ENCODE measurements around the gene KHK.
A peak's percentile ranks its signal among the peaks of the same experiment; 100 is the strongest.

KHK gene

DNA sequence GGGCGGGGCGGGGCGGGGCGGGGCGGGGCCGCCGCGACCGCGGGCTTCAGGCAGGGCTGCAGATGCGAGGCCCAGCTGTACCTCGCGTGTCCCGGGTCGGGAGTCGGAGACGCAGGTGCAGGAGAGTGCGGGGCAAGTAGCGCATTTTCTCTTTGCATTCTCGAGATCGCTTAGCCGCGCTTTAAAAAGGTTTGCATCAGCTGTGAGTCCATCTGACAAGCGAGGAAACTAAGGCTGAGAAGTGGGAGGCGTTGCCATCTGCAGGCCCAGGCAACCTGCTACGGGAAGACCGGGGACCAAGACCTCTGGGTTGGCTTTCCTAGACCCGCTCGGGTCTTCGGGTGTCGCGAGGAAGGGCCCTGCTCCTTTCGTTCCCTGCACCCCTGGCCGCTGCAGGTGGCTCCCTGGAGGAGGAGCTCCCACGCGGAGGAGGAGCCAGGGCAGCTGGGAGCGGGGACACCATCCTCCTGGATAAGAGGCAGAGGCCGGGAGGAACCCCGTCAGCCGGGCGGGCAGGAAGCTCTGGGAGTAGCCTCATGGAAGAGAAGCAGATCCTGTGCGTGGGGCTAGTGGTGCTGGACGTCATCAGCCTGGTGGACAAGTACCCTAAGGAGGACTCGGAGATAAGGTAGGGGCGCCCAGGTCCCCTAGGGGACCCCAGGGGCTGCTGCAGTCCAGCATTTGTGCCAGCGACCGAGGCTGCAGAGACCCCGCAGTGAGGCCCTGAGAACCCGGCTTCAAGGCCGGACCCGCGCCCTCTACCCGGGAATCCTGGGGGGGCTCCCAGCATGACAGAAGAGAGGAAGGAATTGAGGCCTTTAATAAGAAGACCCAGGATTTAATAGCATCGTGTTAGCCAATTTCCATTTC lies at the start of gene KHK:
TSS of gene KHK (plus strand) at position 49 of the 870 bp plus-strand sequence. CDS start at position 537, 488 bp downstream.
- DNase-seq (ENCODE audit: low spot score): peak; percentile 27

DNA sequence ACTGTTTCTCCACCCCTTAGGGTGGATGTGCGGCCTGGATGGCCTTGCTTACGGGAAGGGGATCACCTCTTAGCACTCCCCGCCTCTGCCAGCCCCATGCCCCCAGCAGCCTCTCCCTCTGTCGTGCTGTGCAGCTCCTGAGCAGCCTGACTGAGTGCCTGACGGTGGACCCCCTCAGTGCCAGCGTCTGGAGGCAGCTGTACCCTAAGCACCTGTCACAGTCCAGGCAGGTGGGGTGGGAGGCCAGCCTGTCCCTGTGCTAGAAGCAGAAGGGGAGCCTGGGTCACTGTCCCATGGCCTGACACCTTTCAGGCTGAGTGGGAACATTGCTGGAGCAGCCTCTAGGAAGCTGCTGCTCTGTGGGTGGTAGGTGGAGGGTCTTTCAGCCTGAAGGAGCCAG lies 48.6 kb upstream of the KHK start:
- DNase-seq (ENCODE audit: low spot score): no peak

DNA sequence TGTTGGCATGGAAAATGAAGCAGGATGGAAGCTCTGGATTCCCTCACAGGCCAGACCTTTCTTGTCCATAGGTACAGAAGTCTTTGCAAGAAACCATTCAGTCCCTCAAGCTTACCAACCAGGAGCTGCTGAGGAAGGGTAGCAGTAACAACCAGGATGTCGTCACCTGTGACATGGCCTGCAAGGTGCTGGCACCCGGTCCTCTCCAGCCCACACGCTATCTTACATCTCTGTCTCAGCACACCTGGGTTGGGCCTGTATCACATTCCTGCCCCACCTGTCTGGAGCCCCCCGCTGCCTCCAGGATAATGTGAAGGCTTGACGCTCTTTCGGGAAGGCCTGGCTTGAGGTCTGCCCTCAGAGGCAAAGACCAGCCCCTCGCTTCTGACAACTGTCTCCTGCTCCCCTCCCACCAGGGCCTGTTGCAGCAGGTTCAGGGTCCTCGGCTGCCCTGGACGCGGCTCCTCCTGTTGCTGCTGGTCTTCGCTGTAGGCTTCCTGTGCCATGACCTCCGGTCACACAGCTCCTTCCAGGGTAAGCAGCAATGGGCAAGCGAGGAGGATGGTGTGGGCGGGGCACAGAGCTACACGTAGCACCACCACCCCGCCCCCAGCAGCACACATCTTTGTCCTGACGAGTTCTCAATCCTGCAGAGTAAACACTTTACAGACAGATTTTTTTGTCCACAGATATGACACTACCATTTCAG lies 47.8 kb upstream of the KHK start:
- DNase-seq (ENCODE audit: low spot score): no peak

DNA sequence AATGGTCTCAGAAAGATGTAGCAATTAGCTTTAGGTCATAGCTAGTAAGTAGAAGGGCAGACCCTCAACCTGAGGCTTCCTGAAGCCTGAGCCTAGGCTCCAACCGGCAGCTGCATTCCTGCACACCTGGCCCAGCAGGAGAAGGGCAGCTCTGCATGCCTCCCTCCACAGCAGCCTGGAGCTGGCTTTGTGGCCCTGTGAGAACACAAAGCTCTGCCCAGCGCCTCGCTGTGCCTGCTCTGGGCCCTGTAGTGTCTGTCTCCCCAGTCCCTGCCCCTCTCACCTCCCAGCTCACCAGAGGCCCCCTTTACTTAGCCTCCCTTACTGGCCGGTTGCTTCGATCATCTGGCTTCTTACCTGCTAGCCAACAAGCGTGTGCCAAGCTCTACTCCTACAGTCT lies 47.1 kb upstream of the KHK start:
- DNase-seq (ENCODE audit: low spot score): no peak

DNA sequence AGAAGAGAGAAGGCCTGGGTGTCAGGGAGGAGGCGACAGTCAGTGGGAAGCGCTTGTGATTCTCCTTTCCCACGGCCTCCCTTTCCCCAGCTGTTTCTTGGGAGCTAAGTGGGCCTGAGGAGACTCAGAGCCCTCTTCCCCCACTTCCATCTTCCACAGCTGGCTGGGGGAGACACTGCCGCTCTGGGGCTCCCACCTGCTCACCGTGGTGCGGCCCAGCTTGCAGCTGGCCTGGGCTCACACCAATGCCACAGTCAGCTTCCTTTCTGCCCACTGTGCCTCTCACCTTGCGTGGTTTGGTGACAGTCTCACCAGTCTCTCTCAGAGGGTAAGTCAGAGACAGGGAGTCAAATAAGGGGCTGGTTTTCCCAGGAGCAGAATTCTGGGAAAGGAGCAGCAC lies 46.7 kb upstream of the KHK start:
- no peak for DNase-seq (ENCODE audit: low spot score)

DNA sequence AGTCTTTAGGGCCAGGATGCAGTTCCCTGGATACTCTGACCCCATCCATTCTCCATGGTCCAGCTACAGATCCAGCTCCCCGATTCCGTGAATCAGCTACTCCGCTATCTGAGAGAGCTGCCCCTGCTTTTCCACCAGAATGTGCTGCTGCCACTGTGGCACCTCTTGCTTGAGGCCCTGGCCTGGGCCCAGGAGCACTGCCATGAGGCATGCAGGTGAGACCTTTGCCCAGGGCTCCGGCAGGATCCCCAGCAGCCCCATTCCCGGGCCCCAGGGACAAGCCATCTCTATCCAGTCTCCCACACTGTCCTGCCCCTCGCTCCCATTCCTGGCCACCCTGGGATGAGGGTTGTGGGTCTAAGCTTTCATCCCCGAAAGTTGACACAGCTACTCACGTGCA lies 46.3 kb upstream of the KHK start:
- no peak for DNase-seq (ENCODE audit: low spot score)

DNA sequence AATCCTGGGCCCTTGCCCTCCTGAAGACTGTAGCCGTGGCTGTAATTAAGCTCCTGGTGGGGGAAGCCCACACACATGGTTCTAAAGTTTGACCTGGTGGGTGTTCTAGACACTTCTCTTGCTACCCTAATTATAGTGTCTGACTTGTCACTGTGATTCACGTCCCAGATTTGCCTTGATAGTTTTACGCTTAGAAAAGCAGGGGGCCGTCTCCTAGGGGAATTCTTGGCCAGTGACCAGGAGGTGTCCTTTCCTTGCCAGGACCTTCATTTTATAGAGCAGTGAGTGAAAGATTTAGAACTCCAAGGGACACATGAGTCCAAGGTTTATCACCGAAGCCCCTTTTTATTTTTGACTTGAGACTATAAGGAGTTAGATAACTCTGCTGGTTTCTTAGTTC lies 44.8 kb upstream of the KHK start:
- no peak for DNase-seq (ENCODE audit: low spot score)

DNA sequence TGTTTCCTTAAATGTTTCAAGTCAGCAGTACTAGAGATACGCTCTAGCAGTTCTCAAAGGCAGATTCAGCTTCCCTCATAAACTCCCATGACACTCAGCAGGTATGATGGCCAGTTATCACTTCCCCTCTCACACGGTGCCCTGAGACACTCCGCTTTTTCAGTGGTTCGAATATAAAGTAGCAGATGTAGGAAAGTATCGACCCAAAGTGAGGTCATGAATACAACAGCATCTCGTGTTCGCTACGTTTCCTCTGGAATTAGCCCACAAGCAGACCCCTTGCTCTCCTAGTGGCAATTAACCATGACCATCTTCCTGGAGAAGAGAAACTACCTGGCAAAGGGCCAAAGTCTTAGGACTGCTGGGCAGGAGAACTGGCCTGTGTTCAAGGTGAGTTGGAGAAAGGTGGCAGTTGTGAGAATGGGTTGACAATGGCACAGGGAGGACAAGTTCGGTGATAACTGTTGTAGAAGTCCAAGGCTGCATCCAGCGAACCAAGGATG lies 44.4 kb upstream of the KHK start:
- no peak for DNase-seq (ENCODE audit: low spot score)

DNA sequence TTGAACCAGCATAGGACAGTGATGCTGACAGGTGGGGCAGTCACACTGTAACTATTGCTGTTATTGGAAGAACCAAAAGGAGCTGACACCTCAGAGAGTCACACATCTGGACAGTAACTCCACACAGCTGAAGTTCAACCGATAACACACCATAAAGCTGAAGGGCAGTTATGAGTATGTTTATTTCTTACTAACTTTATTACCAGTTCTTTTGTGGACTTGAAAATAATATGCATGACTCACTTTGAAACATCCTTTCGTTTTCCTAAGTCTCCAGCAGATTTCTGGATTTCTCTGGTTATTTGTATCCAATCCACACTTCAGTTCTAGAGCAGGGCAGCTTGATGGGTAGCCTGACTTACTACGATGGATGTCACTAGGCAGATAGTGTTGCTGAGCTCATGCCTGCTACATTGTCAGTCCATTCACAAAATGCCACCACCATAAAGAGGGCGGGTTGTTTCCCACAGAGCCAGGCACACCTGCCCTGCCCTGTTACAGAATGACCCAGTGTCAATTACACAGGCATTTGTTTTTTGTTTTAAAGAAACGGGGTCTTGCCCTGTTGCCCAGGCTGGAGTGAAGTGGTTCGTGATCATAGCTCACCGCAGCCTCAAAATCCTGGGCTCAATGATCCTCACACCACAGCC lies 43.5 kb upstream of the KHK start:
- DNase-seq (ENCODE audit: low spot score): no peak

DNA sequence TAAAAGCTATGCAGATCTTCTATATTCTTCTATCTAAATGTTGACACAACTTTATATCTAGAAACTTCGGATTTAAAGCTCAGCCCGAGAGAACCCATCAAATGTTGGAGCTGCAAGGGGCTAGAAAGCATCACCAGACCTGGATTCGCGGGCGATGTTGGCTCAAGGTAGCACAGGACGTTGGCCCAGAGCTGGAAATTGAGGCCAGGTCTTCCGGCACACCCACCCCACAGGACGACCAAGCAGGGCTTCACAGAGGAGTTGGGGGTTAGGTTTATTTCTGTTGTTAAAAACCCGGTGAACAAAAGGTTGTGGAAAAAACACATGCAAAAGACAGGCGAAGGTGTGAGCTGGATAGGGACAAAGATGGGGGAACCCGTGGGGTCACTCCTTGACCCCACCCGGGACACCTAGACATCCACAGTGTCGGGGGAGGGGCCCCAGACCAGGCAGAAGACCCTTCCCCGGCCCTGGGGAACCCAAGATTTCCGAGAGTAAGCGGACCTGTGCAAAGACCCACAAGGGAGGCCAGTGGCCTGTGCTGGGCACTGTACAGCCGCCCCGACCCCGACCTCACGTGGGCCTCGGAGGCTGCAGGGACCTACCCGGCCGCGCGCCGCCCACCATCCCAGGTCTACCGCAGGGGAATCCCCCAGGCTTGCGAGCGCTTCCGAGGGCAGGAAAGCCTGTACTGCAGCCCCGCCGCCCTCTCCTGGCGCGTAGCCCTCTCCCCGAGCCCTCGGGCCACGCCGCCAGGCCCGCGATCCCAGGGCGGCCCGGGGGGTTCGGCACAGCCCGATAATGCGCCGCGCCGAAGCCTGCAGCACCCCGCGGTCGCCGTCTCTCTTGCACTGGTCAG lies 36.9 kb upstream of the KHK start:
- peak; percentile 73 for DNase-seq (ENCODE audit: low spot score)

DNA sequence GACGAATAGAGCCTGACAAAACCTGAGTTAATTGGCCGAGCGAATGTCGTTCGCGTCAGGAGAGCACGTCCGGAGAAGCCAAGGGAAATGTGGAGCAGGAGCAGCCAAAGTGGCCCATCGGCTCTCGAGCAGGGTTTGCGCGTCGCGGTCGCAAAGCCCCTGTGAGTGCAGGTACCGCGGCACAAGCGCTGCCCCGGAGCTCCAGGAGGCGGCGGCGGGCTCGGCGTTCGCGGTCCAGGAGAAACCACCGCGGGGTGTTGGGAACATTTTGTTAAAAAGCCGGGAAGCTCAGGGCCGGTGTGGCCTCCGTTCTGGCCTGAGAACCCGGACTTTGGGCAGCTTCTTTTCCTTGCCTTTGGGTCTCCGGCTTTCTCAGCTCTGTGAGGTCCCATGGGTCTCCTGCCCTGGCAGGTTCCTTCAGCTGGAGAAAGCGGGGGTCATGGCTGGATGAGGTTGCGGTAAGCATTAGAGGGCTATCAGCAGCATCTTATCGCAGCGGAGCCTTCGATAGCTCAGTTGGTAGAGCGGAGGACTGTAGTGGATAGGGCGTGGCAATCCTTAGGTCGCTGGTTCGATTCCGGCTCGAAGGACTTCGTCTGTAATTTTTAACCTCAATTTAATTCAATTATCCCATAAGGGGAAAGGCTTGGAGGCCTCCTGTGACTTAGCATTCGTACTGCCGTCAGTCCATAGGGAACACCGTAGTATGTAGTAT lies 36.1 kb upstream of the KHK start:
- DNase-seq (ENCODE audit: low spot score): peak; percentile 88

DNA sequence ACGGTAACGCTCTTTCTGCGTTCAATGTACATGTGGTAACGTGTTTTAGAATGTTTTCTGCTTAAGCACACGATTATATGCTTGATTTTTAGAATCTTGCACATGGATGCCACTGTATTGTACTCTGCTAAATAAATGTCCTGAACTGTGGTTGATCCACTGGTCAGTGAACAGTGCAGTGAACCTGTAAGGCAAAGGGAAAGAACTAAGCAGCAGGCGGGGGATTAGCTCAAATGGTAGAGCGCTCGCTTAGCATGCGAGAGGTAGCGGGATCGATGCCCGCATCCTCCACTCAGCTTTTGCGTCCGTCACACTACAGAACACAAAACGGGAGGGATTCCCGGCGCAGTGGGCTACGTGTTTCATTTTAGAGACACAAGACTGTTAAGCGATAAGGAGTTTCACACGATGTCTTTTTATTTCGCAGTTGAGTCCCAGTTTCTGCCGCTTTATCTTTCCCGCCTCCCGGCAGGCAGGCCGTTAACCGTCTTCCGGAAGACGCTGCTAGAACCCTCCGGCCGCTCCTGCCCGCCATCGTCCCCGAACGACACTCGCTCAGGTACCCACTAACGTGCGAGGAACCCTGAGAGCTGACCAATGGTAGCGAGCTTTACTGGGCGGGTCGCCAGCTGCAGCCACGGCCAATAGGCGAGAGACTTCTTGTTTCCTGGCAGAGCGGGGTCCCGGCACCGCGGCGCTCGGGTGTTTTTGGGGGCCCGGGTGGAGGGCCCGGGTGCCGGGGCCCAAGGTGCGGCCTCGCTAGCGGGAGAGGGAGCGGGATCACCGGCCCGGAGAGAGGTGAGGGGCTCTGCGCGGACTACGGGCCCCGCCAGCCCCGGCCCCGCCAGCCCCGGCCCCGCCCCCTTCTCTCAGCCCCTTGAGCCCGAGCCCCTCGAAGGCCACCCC lies 35.3 kb upstream of the KHK start, which contains the start of gene AGBL5:
TSS of gene AGBL5 (plus strand) at position 673 of the 906 bp plus-strand sequence. CDS start 1,291 bp downstream, outside the sequence.
- DNase-seq (ENCODE audit: low spot score): peak; percentile 99

DNA sequence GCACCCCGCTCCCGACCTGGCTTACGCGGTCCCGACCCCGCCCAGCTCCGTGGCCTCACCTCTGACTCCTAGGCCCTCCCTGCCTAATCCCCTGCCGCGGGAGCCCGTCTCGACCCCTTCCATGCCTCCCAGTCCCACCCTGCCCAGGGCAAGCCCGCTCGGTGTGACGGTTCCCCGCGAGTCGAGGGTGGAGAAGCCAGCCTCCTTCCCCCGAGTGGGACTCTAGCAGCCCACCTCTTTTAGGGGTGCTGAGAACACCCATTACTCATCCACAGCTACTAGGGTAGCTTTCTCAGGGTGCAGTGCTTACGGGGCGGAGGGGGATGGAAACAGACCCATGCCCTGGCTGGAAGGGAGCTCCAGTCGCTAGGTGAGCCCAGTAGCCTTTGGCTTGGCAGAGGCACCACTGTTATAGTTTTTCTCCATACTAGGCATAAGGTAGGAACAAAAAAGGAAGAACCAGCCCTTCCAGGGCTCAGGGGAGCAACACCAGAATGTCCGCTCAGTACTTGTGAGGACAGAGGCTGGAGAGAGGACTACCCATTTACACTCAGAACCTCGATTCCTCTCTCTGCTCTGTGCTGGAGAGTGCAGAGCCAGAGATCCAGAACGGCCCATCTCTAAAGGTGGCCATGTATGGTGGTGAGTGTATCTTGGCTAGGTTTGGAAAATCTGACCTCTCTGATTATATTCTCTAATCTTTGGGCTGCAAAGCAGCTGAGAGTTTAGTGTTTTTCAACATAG lies 34.5 kb upstream of the KHK start:
- peak; percentile 26 for DNase-seq (ENCODE audit: low spot score)

DNA sequence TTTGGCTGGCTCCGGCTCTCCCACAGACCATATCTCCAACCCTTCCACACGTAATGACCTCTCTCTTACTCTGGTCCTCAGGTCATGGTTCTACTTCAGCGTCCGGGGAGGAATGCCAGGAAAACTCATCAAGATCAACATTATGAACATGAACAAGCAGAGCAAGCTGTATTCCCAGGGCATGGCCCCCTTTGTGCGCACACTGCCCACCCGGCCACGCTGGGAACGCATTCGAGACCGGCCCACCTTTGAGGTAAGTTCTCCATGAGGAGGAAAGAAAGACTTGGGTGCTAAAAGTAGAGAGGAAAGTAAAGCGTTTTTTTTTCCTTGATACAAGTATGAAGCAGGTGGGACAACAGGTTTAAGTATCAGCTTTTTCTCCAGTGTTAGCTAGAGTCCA lies 33.3 kb upstream of the KHK start:
- DNase-seq (ENCODE audit: low spot score): no peak

DNA sequence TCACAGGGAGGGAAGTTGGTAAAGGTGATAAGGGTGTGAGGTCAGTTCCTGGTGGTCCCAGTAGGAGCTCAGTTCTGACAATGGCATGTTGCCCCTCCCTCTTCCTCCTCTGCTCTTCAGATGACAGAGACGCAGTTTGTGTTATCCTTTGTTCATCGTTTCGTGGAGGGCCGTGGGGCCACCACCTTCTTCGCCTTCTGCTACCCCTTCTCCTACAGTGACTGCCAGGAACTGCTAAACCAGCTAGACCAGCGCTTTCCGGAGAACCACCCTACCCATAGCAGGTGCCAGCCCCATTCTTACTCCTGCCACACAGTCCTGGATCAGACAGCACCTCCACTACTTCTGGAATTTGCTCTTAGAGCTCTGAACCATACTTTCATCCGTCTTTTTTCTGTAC lies 32.8 kb upstream of the KHK start:
- DNase-seq (ENCODE audit: low spot score): no peak

DNA sequence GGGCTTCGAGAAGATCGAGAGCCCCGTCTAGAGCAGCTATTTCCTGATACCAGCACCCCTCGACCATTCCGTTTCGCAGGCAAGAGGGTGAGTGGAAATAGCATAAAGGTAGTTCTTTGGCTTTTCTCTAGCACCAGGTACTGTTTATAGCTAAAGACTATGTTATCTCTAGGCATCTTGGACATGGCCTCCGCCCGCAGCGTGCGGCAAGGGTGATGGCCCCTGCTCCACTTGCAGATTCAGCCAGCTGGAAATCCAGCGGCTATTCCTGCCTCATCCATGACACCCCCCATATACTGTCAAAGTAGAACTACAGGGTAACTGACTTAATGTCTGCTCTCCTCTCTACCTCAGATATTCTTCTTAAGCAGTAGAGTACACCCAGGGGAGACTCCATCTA lies 31.9 kb upstream of the KHK start:
- DNase-seq (ENCODE audit: low spot score): no peak

DNA sequence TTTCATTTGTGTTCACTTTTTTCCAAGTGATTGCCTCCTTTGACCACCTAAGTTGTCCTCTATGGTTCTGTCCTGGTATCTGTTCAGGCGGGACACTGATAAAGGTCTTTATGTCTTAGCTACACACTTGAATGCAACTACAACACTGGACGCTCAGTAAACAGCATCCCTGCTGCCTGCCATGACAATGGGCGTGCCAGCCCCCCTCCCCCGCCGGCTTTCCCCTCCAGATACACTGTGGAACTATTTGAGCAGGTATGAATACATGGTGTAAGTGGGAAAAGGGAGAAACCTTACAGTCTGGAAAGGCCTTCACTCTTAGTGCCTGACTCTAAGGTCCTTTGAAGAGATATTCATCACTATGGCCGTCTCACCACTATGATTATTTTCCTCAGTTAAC lies 29.4 kb upstream of the KHK start:
- no peak for DNase-seq (ENCODE audit: low spot score)

DNA sequence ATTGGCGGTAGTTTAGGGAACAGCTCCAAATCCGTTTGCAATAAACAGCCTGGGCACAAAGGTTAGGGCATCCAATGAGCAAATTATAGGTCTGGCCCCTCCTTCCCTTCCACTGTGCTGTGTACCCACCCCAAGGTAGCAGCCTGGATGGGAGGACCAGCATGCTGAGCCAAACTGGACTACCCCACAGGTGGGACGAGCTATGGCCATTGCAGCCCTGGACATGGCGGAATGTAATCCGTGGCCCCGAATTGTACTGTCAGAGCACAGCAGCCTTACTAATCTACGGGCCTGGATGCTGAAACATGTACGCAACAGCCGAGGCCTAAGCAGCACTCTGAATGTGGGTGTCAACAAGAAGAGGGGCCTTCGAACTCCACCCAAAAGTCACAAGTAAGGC lies 28.4 kb upstream of the KHK start:
- no peak for DNase-seq (ENCODE audit: low spot score)

DNA sequence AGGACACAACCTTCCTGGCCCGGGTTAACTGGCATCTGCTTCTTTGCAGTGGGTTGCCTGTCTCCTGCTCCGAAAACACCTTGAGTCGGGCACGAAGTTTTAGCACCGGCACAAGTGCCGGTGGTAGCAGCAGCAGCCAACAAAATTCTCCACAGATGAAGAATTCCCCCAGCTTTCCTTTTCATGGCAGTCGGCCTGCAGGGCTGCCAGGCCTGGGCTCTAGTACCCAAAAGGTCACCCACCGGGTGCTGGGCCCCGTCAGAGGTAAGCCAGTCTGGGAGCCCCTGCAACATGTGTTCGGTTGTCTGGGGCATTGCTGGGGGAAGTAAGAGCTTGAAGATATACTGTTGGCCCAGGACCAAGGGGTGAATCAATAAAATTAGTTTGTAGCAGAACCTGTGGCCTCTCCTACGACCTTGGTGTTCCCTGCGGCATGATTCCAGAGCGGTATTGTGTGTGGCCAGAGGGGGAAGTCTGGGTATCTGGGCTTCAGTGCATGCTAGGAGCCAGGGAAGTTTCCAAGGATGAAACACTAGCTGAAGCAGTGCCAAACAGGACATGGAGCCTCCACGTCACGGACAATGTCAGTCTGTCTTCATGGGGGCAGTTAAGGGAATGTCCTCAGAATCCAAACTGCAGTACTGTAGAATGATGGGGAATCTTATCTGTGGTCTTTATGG lies 27.3 kb upstream of the KHK start:
- DNase-seq (ENCODE audit: low spot score): no peak

All from GM03348 (cell line).